Hypothalamus (tissue), 51 donors: ENCODE results near the gene ANKMY1.
"Not testable (repeated sequence)": the region's sequence is repeated elsewhere in the genome, so short reads cannot be mapped to it uniquely, and the experiment has no call there.

Source experiments
- DNase-seq, 51 donors: peaks; one replicate each; lab custom pipeline; 2025; lab: John Stamatoyannopoulos, UW

Gene ANKMY1

DNA sequence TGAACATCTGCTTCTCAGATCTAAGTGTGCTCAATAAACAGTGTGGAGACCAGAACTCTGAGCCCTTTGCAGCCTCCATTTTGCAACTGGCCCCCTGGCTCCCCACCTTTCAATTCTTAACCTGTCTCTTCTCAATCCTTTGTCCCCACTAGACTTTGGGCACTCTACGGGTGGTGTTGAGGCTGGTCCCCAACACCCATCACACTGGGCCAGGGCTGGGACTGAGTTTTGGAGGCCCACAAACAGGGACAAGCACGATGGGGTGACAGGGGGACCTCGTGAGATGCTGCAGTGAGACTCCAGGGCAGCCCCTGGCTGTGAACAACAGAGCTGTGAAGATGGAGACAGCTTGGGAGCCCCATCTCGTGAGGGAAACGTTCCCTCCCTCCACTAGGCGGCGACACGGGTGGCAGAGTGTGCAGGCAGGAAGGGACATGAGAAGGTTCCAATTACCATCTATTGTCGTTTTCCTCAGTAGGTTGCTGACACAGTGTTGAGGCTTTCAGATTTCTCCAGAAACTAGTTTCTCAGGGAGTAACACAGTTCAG lies 1.2 kb downstream of the ANKMY1 start:
- DNase-seq = peak in 2 of 51 donors; percentile 14 to 35

DNA sequence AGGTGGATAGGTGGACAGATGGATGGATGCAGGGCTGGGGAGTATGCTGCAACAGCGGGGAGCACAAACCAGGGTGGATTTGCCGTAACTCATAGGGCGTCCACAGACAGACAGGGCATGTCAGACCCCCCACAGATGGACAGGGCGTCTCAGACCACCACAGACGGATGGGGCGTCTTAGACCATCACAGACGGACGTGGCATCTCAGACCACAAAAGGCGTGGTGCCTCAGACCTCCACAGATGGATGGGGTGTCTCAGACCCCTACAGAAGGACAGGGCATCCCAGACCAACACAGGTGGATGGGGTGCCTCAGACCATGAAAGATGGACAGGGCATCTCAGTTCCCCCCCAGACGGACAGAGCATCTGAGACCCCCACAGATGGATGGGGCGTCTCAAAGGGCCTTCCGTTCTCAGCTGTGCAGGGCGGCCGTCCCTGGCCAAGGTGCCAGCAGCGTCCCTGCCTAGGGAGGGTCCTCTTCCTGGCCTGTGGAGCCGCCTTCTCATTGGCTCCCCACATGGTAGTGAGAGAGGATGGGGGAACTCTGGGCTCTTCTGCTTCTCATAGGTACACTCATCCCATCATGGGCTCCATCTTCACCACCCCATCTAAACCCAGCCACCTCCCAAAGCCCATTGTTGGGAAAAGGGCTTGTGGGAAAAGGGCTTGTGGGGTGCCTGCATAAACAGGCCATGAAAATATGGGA lies 2.1 kb downstream of the ANKMY1 start:
- DNase-seq = no peak

DNA sequence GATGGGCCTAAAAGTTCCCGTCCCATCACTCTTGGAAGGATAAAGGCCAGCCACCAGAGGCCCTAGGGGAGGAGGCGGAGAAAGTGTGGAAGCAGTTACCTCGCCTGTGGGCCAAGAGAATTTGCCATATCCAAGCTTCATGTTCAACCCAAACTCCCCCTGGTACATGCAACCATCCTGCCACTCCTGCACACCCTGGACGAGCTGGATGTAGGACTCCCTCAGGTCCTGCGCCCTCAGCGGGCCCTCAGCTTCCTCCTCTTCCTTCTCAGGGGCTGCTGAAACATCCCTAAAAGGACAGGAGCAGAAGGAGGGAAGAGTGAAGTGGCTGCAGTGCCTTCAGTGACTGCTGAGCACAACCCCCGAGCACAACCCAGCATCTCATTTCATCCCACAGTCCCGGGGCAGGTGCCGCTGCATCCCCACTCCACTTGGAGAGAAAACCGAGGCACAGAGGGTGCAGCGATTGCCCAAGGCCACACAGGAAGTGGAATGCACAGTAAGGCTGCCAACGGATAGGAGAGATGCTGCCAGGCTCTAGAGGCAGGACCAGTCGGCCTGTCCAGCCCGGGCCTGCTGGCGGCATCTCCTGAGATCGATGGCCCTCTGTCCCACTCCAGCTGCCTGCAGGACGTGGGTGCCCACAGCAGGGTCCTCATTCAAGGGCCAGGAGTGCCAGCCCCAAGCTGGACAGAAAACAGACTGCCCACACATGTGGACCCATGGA lies 2.9 kb downstream of the ANKMY1 start:
- no peak for DNase-seq

DNA sequence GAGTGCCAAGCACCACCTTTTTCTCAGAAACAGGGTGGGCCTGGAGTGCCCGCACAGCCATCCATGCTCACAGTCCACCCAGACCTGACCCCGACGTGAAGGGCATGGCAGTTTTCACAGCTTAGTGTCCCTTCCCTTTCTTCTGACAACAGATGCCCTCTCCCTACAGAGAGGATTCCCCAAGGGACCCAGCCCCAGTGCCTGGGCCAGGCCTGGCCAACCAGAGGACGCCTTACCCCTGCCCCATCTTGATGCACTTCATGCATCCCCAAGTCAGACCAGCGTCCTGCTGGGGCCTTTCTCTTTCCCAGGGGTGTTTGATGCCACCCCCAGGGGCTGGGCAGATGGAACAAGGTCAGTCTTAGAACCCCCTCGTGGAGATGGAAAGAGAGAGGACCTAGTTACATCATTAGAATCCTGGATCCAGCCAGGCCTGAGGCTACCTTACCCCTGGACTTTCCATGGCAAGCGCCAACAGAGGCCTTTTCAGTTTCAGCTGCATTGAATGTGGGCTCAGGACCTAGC lies 3.8 kb downstream of the ANKMY1 start:
- no peak for DNase-seq

DNA sequence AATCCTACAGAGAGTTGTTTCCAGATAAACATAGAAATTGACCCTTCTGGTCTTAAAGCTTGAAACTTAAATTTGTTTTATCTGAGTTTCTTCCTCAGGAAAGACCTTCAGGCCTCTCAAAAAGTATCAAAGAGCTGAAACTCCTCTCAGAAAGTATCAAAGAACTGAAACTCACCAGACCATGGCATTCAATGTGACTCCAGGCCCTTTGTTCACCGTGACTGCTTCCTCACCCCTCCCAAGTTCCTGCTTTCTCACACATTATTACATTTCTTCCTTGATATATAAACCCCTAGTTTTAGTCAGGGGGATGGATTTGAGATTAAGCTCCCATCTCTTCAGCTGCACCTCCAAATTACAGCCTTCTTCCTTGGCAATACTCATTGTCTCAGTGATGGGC lies 6.0 kb downstream of the ANKMY1 start:
- DNase-seq = no peak

DNA sequence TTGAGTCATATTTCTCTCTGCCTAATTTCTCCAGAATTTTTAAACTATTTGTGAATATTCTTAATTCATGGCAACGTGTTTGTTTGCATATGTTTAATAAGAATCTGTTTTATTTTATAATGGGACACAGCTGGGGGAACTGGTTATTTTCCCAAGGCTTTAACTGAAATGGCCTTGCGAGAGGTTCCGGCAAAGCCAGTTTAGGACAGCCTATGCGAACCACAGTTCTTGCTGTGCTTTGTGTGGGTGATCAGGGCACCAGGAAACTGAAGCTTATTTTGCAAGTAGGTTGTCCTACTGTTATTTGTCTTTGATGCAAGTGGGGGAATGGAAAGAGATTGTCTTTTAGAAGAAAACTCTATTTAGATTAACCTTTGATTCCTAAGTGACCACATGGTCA lies 6.5 kb downstream of the ANKMY1 start:
- DNase-seq = no peak

DNA sequence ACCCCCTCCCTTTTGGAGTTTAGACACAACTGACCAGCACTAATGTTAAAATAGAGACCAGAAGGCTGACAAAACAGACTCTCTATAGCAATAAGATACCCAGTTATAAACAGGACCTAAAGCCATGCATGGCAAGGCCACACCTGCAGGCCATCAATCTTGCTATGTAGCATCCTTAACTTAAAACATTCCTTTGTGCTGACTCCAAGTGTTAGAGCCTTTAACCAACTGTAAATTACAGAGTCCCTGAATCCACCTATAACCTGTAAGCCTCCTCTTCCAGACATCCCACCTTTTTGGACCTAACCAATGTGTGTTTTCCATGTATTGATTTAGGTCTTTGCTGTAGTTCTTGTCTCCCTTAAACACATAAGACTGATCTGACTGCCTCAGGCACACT lies 17.9 kb downstream of the ANKMY1 start:
- no peak for DNase-seq

DNA sequence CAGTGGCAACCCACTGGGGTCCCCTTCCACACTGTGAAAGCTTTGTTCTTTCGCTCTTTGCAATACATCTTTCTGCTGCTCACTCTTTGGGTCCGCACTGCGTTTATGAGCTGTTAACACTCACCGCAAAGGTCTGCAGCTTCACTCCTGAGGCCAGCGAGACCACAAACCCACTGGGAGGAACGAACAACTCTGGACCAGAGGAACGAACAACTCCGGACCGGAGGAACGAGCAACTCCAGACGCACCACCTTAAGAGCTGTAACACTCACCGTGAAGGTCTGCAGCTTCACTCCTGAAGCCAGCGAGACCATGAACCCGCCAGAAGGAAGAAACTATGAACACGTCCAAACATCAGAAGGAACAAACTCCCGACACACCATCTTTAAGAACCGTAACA lies 18.7 kb downstream of the ANKMY1 start:
- DNase-seq = not testable (repeated sequence)

DNA sequence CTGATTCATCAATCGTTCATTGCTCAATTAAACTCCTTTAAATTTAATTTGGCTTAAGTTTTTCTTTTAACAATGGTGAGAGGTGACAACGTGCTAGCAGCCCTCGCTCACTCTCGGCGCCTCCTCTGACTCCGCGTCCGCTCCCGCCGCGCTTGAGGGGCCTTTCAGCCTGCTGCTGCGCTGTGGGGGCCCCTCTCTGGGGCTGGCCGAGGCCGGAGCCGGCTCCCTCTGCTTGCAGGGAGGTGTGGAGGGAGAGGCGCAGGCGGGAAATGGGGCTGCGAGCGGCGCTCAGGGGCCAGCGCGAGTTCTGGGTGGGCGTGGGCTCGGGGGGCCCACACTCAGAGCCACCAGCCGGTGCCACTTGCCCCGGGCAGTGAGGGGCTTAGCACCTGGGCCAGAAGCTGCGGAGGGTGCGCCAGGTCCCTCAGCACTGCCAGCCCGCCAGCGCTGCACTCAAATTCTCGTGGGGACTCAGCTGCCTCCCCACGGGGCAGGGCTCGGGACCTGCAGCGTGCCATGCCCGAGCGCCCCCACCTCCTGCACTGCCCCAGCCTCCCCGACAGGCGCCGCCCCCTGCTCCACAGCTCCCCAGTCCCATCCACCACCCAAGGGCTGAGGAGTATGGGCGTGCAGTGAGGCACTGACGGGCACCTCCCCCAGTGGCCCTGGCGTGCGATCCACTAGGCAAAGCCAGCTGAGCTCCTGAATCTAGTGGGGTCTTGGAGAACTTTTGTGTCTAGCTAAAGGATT lies 19.6 kb downstream of the ANKMY1 start:
- DNase-seq = no peak

DNA sequence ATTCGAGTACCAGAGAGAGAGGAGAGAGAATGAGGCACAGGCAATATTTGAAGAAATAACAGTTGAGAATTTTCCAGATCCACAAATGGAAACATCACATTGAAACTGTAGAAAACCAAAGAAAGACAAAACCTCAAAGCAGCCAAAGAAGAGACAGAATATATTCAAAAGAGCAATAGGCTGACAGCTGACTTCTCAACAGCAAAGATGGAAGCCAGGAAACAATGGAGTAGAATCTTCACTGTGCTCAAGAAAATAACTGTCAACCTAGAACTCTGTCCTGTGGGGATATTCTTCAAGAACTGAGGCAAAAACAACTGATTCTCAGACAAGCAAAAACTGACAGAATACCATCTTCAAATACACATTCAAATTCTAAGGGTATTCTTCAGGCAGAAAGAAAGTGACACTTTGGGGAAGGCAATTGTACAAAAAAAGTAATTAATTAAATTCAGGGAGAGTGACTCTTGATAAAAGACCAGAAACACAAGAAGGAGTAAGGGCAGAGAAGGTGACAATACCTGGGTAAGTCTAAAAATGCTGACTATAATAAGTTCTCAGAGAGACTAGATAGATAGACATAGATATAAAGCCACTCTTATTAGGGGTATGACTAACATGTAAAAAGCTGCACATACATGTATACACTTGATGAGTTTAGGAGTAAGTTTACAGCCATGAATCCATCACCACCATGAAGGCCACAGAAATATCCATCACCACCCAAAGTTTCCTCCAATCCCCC lies 25.6 kb downstream of the ANKMY1 start:
- no peak for DNase-seq

DNA sequence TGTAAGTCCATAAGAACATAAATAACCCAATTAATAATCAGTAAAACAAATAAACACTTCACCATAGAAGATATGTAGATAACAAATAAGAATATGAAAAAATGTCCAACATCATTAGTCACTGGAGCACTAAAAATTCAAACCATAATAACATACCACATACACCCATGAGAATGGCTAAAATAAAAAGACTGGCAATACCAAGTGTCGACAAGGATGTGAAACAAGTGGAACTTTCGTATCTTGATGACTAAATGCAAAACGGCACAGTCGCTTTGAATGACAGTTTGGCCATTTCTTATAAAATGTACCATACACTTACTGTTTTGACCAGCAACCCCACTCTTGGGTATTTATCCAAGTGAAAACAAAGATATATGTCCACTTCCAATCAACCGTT lies 26.8 kb downstream of the ANKMY1 start:
- no peak for DNase-seq

DNA sequence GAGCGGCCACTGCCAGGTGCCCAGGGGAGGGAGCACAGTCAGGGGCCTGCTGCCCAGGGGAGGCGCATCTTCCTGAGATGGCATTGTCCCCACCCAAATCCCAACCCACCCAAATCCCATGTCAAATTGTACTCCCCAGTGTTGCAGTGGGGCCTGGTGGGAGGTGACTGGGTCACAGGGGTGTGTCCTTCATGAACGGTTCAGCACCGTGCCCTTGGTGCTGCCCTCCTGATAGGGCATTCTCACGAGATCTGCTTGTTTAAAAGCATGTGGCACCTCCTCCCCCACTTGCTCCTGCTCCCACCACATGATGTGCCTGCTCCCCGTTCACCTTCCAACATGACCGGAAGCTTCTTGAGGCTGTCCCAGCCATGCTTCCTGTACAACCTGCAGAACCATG lies 27.6 kb downstream of the ANKMY1 start:
- DNase-seq = no peak

DNA sequence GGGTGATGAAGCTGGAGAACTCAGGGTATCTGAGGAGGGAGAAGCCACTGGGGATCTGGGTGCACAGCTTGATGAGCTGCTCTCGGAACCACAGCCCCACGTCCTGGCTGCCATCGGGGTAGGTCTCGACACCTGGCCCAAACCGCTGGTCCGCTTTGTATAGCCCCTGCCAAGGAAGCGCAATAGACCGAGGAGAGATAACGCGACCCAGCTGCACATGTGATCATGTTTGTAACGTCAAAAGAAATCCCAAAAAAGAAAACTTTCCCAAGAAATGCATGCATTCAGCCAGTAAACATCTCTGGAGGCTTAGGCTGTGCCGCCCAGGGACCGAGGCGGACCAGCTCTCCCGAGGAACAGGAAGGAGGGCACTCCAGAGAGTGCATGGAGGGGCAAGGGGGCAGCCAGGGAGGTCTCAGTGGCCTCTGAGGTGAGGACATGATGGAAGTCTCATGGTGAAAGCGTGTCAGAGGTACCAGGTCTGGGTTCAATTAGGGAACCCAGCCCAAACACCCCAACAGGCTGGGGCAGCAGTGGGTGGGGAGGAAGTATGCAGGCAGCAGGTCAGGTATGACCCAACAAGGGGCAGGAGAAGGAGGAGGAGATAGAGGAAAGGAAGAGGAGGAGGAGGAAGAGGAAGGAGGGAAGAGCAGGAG lies 28.3 kb downstream of the ANKMY1 start:
- no peak for DNase-seq

DNA sequence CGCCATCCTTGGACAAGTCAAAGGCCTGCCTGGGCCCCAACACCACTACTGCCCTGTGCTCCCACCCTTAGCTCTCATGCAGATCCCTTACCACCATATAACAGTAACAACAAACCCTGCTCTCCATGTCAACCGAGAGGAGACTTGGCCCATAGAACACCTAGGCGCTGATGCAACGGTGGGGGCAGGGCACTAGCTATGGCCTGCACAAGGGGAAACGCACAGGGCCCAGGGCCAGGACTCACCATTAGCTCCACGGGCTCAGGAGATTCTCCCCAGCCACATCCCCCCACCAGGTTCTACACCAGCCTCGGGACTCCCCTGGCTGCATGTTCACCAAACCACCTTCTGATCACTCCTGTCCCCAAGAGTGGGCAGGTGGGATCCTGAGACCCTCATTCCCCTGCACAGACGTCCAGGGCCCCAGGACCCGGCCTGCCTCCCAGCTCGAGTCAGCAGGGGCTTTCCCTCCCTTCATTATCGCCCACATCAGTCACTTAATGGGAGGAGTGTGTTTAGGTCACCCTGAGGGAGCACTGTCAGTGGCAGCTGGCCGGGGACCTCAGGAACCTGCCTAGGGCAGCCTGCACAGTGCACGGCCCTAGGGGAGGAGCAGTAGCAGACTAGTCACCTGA lies 29.3 kb downstream of the ANKMY1 start:
- no peak for DNase-seq

DNA sequence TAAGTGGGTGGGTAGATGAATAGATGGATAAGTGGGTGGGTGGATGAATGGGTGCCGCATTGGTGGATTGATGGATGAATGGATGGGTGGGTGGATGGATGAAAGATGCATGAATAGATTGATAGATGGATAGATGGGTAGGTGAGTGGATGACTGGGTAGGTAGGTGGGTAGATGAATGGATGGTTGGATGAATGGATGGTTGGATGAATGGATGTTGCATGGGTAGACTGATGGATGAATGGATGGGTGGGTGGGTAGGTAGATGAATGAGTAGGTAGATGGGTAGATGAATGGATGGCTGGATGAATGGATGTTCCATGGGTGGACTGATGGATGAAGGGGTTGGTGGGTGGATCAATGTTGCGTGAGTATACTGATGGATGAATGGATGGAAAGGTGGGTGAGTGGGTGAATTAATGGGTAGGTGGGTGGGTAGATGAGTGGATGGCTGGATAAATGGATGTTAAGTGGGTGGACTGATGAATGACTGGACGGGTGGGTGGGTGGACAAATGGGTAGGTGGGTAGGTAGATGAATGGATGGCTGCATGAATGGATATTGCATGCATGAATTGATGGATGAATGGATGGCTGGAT lies 30.5 kb downstream of the ANKMY1 start:
- DNase-seq = no peak

DNA sequence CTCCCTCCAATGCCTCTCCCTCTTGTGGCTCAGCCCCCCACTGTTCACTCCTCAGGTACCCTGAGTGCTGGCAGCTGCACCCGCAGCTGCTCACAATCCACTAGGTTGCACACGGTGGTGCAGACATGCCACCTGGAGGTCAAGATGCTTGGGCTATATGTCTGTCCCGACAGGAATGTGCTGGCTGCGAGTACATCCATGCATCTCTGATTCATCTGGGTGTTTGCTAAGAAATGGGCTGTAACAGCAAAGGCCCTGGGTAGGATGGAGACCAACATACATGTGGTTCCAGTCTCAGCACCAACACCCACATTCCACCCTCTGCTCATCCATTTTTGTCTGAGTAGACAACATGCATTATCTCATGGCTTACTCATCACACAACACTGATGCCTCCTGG lies 31.3 kb downstream of the ANKMY1 start:
- no peak for DNase-seq

DNA sequence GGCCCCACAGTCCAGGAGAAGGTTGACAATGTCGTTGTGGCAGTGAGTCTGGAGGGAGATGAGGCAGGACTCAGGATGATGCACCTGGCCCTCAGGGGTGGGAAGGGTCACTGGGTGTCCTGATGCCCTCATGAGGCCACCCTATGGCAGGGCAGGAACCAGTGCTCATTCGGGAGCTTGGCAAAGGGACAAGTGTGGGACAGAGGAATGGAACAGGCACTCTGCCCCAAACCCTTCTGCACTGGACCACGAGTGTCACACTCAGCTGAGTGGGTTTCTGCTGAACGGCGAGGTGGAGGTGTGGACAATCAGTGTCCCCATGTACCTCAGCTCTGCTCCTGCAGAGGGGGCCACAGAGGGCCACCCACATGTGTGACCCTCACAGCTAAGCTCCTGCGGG lies 32.0 kb downstream of the ANKMY1 start:
- no peak for DNase-seq

DNA sequence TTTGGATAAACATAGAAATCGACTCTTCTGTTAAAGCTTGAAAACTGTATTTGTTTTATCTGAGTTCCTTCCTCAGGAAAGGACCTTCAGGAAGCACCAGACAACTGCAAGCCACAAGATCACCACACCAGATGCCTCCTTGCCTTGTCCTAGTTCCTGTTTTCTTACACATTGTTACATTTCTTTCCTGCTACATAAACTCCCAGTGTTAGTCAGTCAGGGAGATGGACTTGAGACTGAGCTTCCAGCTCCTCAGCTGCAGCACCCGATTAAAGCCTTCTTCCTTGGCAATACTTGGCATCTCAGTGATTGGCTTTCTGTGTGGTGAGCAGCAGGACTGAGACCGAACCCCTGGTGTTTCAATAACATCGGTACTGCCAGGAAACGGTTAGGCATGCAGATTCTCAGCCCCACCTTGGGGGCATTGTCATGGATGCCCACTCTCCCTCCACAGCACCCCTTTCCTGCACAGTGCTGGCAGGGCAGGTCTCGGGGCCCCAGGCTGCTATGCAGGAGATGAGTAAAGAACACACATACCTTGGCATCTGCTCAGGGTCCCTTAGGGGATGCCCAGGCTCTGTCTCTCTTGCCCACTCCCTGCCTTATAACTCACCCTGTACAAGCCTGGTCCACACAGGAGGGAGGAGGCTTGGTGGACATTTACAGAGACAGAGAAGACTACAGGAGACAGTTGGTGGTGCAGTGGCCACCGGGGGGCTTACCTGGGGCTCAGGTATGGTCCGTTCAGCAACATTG lies 32.6 kb downstream of the ANKMY1 start:
- DNase-seq = no peak
